ENCODE measurements around the gene WFDC12. TPM values are rescaled to one million over a fixed set of nuclear protein-coding genes. Genes with fewer than 3 reads are reported as not detected.

The WFDC12 gene
- total RNA-seq (ENCODE audit: low replicate concordance) = not detected in 2 replicates

- H3K9me3 ChIP-seq (ENCODE audit: low read depth) = no peaks in the 10 kb centered on the region
- H3K27me3 ChIP-seq = no peaks in the 10 kb centered on the region
- no peaks in the 10 kb centered on the region for H3K79me2 ChIP-seq (ENCODE audit: low read depth)
- peak within 1 kb of the TSS; percentile 34 for H3K27ac Mint-ChIP-seq
- H3K4me2 ChIP-seq = no peak within 1 kb of the TSS
- no peaks in the 10 kb centered on the region for H3F3A ChIP-seq (ENCODE audit: low read depth)
- H3K9ac ChIP-seq = no peak within 1 kb of the TSS
- no peak for TF ChIP-seq CTCF (IDR thresholded peaks at IDR 0.05)
- no peak for TF ChIP-seq EZH2phosphoT487 (IDR thresholded peaks at IDR 0.05)
- TF ChIP-seq EZH2 (IDR thresholded peaks at IDR 0.05) = no peak
- H3K4me3 Mint-ChIP-seq = no peak within 1 kb of the TSS
- no peaks in the 10 kb centered on the region for H4K20me1 ChIP-seq (ENCODE audit: low read depth)
- peaks cover 3% of the 10 kb centered on the region for H3K27me3 Mint-ChIP-seq (ENCODE audit: insufficient read depth, low read depth)
- no peak within 1 kb of the TSS for H3K4me3 ChIP-seq
- H3K4me1 Mint-ChIP-seq = no peaks in the 10 kb centered on the region
- no peaks in the 10 kb centered on the region for H3K9me3 Mint-ChIP-seq
- no peaks in the 10 kb centered on the region for H3K36me3 Mint-ChIP-seq
- H2AFZ ChIP-seq (replicated peaks) = no peak within 1 kb of the TSS
- no peak for DNase-seq (ENCODE audit: low spot score)
- H3K27ac ChIP-seq = no peak within 1 kb of the TSS
- no peaks in the 10 kb centered on the region for H3K36me3 ChIP-seq
- no peaks in the 10 kb centered on the region for H3K4me1 ChIP-seq
Observed at GRCh38 chr20:45124365-45124764, at the start of gene WFDC12. Gene WFDC12, minus strand, starts transcription at chr20:45124465. Its CDS starts 18 bp downstream, at chr20:45124447.

GRCh38 chr20:45173522-45173921, 49.3 kb upstream of the WFDC12 start:
- Mint-ChIP-seq H3K27me3 (ENCODE audit: insufficient read depth, low read depth) (no peaks in the 10 kb centered on the region), H3K36me3 (no peaks in the 10 kb centered on the region), H3K9me3 (peaks cover 1% of the 10 kb centered on the region), H3K4me3 (no peak overlapping the region), H3K4me1 (no peaks in the 10 kb centered on the region), H3K27ac (no peak overlapping the region)
- Histone ChIP-seq H3K27ac (no peak overlapping the region), H4K20me1 (ENCODE audit: low read depth) (no peaks in the 10 kb centered on the region), H3K9ac (no peak overlapping the region), H3K9me3 (ENCODE audit: low read depth) (no peaks in the 10 kb centered on the region), H3K79me2 (ENCODE audit: low read depth) (no peaks in the 10 kb centered on the region), H3K4me1 (no peaks in the 10 kb centered on the region), H3K4me2 (no peak overlapping the region), H3K36me3 (no peaks in the 10 kb centered on the region), H2AFZ (replicated peaks) (no peak overlapping the region), H3F3A (ENCODE audit: low read depth) (no peaks in the 10 kb centered on the region), H3K4me3 (no peak overlapping the region), H3K27me3 (no peaks in the 10 kb centered on the region)
- TF ChIP-seq EZH2phosphoT487 (IDR thresholded peaks at IDR 0.05) = no peak
- TF ChIP-seq CTCF (IDR thresholded peaks at IDR 0.05) = no peak
- TF ChIP-seq EZH2 (IDR thresholded peaks at IDR 0.05) = no peak
- no peak for DNase-seq (ENCODE audit: low spot score)

GRCh38 chr20:45164906-45165305, 40.6 kb upstream of the WFDC12 start:
- H3K27ac ChIP-seq = no peak overlapping the region
- no peak overlapping the region for H3K4me2 ChIP-seq
- no peak overlapping the region for H2AFZ ChIP-seq (replicated peaks)
- H3K9me3 ChIP-seq (ENCODE audit: low read depth) = no peaks in the 10 kb centered on the region
- Mint-ChIP-seq H3K4me1 (no peaks in the 10 kb centered on the region), H3K27ac (no peak overlapping the region), H3K27me3 (ENCODE audit: insufficient read depth, low read depth) (no peaks in the 10 kb centered on the region), H3K4me3 (no peak overlapping the region), H3K36me3 (no peaks in the 10 kb centered on the region), H3K9me3 (peaks cover 9% of the 10 kb centered on the region)
- H4K20me1 ChIP-seq (ENCODE audit: low read depth) = no peaks in the 10 kb centered on the region
- H3K4me3 ChIP-seq = no peak overlapping the region
- H3K36me3 ChIP-seq = peaks cover 5% of the 10 kb centered on the region
- H3K9ac ChIP-seq = no peak overlapping the region
- H3K4me1 ChIP-seq = no peaks in the 10 kb centered on the region
- no peaks in the 10 kb centered on the region for H3F3A ChIP-seq (ENCODE audit: low read depth)
- H3K27me3 ChIP-seq = no peaks in the 10 kb centered on the region
- TF ChIP-seq EZH2 (IDR thresholded peaks at IDR 0.05) = no peak
- TF ChIP-seq EZH2phosphoT487 (IDR thresholded peaks at IDR 0.05) = no peak
- TF ChIP-seq CTCF (IDR thresholded peaks at IDR 0.05) = no peak
- H3K79me2 ChIP-seq (ENCODE audit: low read depth) = no peaks in the 10 kb centered on the region
- DNase-seq (ENCODE audit: low spot score) = no peak

All from neural progenitor cell (in vitro differentiated cells).